Prostate gland (tissue), 2 donors: Measurements from ENCODE around the gene GPX6. TPM values are rescaled to one million over a fixed set of nuclear protein-coding genes. Genes with fewer than 3 reads are reported as not detected.

Experiments used
- DNase-seq: peaks from one replicate; pipeline ENCODE4 v3.0.0-alpha.2; 2019; ENCODE audit warnings: low spot score
- H3K27ac ChIP-seq, 2 donors: fragments of 200-600 bp; sonication (generic); 2 replicates each; pipeline ENCODE4 v1.5.1; 2017 to 2019
- H3K27me3 ChIP-seq: fragments of 200-600 bp; sonication (generic); replicated peaks from 2 replicates; pipeline ENCODE4 v1.5.1; 2019; ENCODE audit not compliant: insufficient read depth
- H3K36me3 ChIP-seq, 2 donors: fragments of 200-600 bp; sonication (generic); 1 replicate in 1 of 2; 2 replicates in 1 of 2; pipeline versions ENCODE4 v1.5.1 to v1.8.1; 2017 to 2019
- H3K4me1 ChIP-seq: fragments of 200-600 bp; sonication (generic); replicated peaks from 2 replicates; pipeline ENCODE4 v1.5.1; 2019
- H3K4me3 ChIP-seq, 2 donors: fragments of 200-600 bp; sonication (generic); 2 replicates each; pipeline ENCODE4 v1.5.1; 2017 to 2019
- H3K9me3 ChIP-seq: fragments of 200-600 bp; sonication (generic); 2 replicates; pipeline ENCODE4 v1.5.1; 2017
- POLR2A ChIP-seq: fragments of 450-650 bp; IDR thresholded peaks from one replicate; pipeline ENCODE4 v1.6.1; 2016; ENCODE audit warnings: antibody characterized with exemption, mild to moderate bottlenecking
- POLR2AphosphoS5 ChIP-seq: sonication (generic); formaldehyde crosslinking; IDR thresholded peaks from one replicate; pipeline ENCODE4 v1.6.1; 2017; ENCODE audit warnings: antibody characterized with exemption
- WGBS: methylation state at CpG from one replicate; pipeline ENCODE4 v1.1.5; 2018; 5-methylcytosine and 5-hydroxymethylcytosine counted together
- intact Hi-C: fragments of 100-400 bp; cut with DNase I; formaldehyde crosslinking; loops from one replicate; pipeline ENCODE4 v1.14.2; 2022
- total RNA-seq, 2 donors: library from RNA; depleted of rRNA; stranded (reverse); fragments of >200 nt; gene quantifications; one replicate each; pipeline ENCODE4 v1.1.0, GENCODE V29; 2016
- TF ChIP-seq, protein P1 (sequence below), 4 experiments: fragments of 200-600 bp in 2 of 4; fragments of 450-650 bp in 2 of 4; sonication (generic) in 2 of 4; IDR thresholded peaks; 1 replicate in 3 of 4; 2 replicates in 1 of 4; pipeline ENCODE4 v1.5.1; 2016 to 2019; ENCODE audit warnings: antibody characterized with exemption in 4 of 4, mild to moderate bottlenecking in 2 of 4, moderate library complexity in 2 of 4

The GPX6 gene
- total RNA-seq, 2 donors from 2014 or later = 0.40 TPM; not detected in 1

DNA sequence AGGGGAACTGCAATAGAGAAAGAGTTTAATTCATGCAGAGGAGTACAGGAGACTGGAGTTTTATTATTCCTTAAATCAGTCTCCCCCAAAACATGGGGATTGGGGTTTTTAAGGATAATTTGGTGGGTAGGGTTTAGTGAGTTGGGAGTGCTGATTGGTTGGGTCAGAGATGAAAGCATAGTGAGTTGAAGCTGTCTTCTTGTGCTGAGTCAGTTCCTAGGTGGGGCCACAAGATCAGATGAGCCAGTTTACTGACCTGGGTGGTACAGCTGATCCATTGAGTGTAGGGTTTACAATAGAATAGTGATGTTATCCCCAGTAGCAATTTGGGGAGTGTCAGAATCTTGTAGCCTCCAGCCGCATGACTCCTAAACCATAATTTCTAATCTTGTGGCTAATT, 29.1 kb downstream of the GPX6 start:
- TF ChIP-seq POLR2A (no peak), POLR2AphosphoS5 (no peak)
- TF ChIP-seq, protein P1, sequence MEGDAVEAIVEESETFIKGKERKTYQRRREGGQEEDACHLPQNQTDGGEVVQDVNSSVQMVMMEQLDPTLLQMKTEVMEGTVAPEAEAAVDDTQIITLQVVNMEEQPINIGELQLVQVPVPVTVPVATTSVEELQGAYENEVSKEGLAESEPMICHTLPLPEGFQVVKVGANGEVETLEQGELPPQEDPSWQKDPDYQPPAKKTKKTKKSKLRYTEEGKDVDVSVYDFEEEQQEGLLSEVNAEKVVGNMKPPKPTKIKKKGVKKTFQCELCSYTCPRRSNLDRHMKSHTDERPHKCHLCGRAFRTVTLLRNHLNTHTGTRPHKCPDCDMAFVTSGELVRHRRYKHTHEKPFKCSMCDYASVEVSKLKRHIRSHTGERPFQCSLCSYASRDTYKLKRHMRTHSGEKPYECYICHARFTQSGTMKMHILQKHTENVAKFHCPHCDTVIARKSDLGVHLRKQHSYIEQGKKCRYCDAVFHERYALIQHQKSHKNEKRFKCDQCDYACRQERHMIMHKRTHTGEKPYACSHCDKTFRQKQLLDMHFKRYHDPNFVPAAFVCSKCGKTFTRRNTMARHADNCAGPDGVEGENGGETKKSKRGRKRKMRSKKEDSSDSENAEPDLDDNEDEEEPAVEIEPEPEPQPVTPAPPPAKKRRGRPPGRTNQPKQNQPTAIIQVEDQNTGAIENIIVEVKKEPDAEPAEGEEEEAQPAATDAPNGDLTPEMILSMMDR (IDR thresholded peaks at IDR 0.05) = no peak
- H3K4me1 ChIP-seq = no peaks in the 10 kb centered on the region
- peaks cover 3% of the 10 kb centered on the region for H3K27me3 ChIP-seq
- 76% methylated on average over 1 of the region's 1 CpG for WGBS
- H3K27ac ChIP-seq = no peak overlapping the region
- H3K4me3 ChIP-seq = no peak overlapping the region
- H3K9me3 ChIP-seq = no peaks in the 10 kb centered on the region
- no peaks in the 10 kb centered on the region for H3K36me3 ChIP-seq
- DNase-seq = no peak
- intact Hi-C loops = no loop called here

DNA sequence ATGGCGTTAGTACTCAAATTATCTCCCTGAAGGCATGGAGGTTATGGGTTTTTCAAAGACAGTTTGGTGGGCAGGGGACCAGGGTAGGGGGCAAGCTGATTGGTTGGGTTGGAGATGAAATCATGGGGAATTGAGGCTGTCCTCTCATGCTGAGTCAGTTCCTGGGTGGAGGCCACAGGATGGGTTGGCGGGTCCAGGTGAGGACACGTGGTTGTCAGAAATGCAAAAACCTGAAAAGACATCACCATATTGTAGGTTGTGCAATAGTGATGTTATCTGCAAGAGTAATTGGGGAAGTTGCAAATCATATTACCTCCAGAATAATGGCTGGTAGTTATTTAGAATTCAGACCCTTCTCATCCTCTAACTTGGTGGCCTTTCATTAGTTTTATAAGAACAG, 30.1 kb downstream of the GPX6 start:
- intact Hi-C loops = no loop called here
- no peak overlapping the region for H3K4me3 ChIP-seq
- no peak overlapping the region for H3K27ac ChIP-seq
- TF ChIP-seq POLR2A (no peak), POLR2AphosphoS5 (no peak)
- TF ChIP-seq, protein P1 (IDR thresholded peaks at IDR 0.05) = no peak
- H3K27me3 ChIP-seq = peaks cover 3% of the 10 kb centered on the region
- H3K4me1 ChIP-seq = no peaks in the 10 kb centered on the region
- H3K36me3 ChIP-seq = no peaks in the 10 kb centered on the region
- no peaks in the 10 kb centered on the region for H3K9me3 ChIP-seq
- no peak for DNase-seq
- 91% methylated on average over 3 of the region's 3 CpGs for WGBS

DNA sequence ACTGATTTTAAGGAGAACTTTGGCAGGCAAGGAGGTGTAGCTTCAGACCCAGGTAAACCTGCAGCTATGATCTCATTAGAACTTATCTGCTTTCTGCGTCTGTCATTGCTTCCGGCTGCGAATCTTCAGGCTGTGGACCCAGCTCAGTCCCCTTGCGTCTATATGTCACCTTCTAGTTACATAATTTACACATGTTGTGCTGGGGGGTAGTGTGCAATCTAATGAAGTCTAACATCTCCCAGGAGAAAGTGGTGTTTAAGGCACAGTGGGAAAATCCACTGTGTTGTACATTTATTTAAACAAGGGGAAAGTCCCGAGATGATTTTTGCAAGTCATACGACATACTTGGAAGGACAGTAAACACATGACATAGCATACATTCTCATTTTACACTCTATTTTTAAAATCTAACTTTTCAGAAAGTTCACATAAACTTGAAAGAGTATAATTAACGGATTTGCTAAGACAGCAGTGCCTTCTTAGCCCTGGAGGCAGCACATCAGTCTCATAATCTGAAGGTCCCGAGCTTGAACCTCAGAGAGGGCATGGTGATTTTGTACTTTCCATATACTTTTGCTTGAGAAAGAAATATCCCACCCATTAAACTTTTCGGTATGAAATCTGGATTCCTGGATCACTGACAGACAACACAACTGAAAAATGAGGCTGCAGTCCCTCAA, 35.2 kb downstream of the GPX6 start:
- H3K36me3 ChIP-seq = no peaks in the 10 kb centered on the region
- no peak for TF ChIP-seq POLR2A
- TF ChIP-seq POLR2AphosphoS5 = no peak
- TF ChIP-seq, protein P1 (IDR thresholded peaks at IDR 0.05) = no peak
- no peak for DNase-seq
- H3K27ac ChIP-seq = no peak overlapping the region
- H3K9me3 ChIP-seq = no peaks in the 10 kb centered on the region
- peaks cover 4% of the 10 kb centered on the region for H3K27me3 ChIP-seq
- intact Hi-C loops = no loop called here
- no peak overlapping the region for H3K4me3 ChIP-seq
- H3K4me1 ChIP-seq = no peaks in the 10 kb centered on the region
- 61% methylated on average over 9 of the region's 9 CpGs for WGBS

DNA sequence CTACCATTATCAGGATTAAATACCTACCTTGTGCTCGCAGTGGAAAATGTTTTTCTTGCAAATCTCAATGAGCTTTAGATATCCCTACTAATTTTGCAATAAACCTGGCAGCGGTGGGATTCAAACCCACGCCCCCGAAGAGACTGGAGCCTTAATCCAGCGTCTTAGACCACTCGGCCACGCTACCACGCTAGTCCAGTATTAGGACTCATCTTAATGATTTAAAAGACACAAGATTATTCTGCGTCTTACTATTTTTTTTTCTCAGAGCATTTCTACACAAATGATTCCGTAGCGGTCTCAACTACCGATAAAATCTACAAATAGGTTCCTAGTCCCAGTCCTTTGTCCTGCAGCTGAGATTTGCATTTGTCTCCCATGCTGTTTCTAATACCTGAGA, 37.1 kb downstream of the GPX6 start:
- intact Hi-C loops = no loop called here
- Histone ChIP-seq H3K36me3 (no peaks in the 10 kb centered on the region), H3K4me1 (no peaks in the 10 kb centered on the region), H3K9me3 (no peaks in the 10 kb centered on the region), H3K27ac (no peak overlapping the region), H3K27me3 (peaks cover 2% of the 10 kb centered on the region), H3K4me3 (no peak overlapping the region)
- 43% methylated on average over 12 of the region's 12 CpGs for WGBS
- TF ChIP-seq POLR2A (no peak), POLR2AphosphoS5 (no peak)
- TF ChIP-seq, protein P1 (IDR thresholded peaks at IDR 0.05) = no peak
- no peak for DNase-seq
